Activated CD4-positive, alpha-beta T cell treated with anti-CD3 and anti-CD28 coated beads for 36 hours (primary cell): Measurements from ENCODE around the gene FAM234B. TPM values are rescaled to one million over a fixed set of nuclear protein-coding genes. Genes with fewer than 3 reads are reported as not detected.
"Not testable (repeated sequence)": the region's sequence is repeated elsewhere in the genome, so short reads cannot be mapped to it uniquely, and the experiment has no call there.

Experiments
- ATAC-seq: fragments of 200-7000 bp; cut with Tn5 transposase; one replicate; pipeline ENCODE4 v1.10.0; 2021; ENCODE audit warnings: mild to moderate bottlenecking, moderate library complexity
- CTCF ChIA-PET: fragments of 350-600 bp; sonication (Branson Sonifier 250); formaldehyde crosslinking; loops from one replicate; lab custom pipeline; 2021; ENCODE audit warnings: antibody characterized with exemption; lab: Charles Lee
- POLR2A ChIA-PET: fragments of 350-600 bp; sonication (Branson Sonifier 250); formaldehyde crosslinking; loops from one replicate; lab custom pipeline; 2021; ENCODE audit warnings: antibody characterized with exemption, inconsistent platforms; lab: Charles Lee
- DNase-seq: peaks from one replicate; pipeline ENCODE4 v3.0.0-alpha.2; 2020
- H3K27ac Mint-ChIP-seq: one replicate; pipeline ENCODE4 v1.8.0; 2021; ENCODE audit warnings: mixed read lengths
- H3K27me3 Mint-ChIP-seq: one replicate; pipeline ENCODE4 v1.8.0; 2021; ENCODE audit warnings: mixed read lengths
- H3K36me3 Mint-ChIP-seq: one replicate; pipeline ENCODE4 v1.8.0; 2021; ENCODE audit warnings: low read depth, mixed read lengths
- H3K4me1 Mint-ChIP-seq: one replicate; pipeline ENCODE4 v1.8.0; 2021; ENCODE audit warnings: mixed read lengths
- H3K4me3 Mint-ChIP-seq: one replicate; pipeline ENCODE4 v1.8.0; 2021; ENCODE audit warnings: mild to moderate bottlenecking, moderate library complexity, mixed read lengths
- H3K9me3 Mint-ChIP-seq: one replicate; pipeline ENCODE4 v1.8.0; 2021; ENCODE audit warnings: low read depth, mixed read lengths
- intact Hi-C, 2 experiments: fragments of 100-400 bp; cut with DNase I in 1 of 2; cut with micrococcal nuclease in 1 of 2; formaldehyde crosslinking; loops; one replicate each; pipeline versions ENCODE4 v1.14.2 to v1.15.1; 2022 to 2024; cut with DNase I, micrococcal nuclease
- total RNA-seq, 2 experiments: library from RNA; stranded (reverse); gene quantifications; one replicate each; pipeline ENCODE4 v1.2.3, GENCODE V29; 2021

FAM234B gene
- total RNA-seq, 2 experiments from 2014 or later = 11.1 to 12.2 TPM

DNA sequence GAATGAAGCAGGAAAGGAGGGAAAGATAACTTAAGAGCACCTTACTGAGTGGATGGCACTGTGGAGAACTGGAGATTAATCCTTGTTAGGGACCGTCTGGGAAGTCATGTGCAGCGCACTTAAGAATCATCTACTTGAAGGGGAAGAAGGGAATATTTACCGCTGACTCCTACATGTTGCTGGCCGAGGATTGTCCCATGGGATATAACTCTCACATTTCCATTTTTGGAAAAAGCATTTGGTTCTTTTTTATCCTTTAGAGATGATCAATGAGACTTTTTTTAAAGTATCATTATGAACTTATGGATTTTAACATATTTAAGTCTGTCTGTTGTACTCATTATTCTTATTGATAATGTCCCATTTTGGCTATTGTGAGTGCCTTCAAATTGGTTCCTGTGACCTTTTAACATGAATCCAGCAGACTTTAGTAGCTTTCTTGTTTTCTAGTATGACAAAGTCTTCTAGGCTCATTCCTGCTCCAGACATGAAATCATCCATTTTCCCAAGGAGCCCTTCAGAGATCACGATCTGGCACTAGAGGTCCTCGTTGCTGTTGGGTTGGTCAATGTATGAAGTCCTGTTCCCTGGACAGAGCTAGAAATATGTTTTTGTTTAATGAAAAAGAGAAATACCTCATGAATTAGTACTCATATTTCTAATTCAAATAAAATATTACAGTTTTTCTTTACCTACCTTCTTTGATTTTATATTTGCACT lies 20.2 kb upstream of the FAM234B start:
- no peaks in the 10 kb centered on the region for H3K4me1 Mint-ChIP-seq
- no peak overlapping the region for H3K27ac Mint-ChIP-seq
- H3K27me3 Mint-ChIP-seq = peaks cover 6% of the 10 kb centered on the region
- intact Hi-C loops = no loop called here
- ATAC-seq (no peak), DNase-seq (peak; percentile 8)
- H3K4me3 Mint-ChIP-seq = no peak overlapping the region
- no peaks in the 10 kb centered on the region for H3K36me3 Mint-ChIP-seq
- no peaks in the 10 kb centered on the region for H3K9me3 Mint-ChIP-seq
- POLR2A ChIA-PET = no interaction called here
- CTCF ChIA-PET = interaction anchor here (0.7 to 1.3 kb wide), 3 partner anchors 10 to 196 kb away, joined by 3 to 4 read pairs (median 3); no protein-coding TSS in a partner anchor

DNA sequence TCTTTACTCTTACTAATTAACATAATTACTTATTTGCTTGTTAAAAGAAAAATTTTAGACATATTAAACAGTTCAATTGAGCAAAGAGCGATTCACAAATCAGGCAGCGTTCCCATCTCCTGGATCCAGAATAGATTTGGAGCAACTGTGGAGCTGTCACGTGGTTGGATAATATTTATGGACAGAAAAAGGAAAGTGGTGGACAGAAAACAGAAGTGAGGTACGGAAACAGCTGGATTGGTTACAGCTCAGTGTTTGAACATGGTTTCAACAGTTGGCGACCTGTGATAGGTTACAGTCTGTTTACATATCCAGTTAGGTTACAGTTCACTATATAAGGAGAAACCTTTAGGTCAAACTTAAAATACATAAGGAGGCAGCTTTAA lies 19.7 kb upstream of the FAM234B start:
- H3K4me3 Mint-ChIP-seq = no peak overlapping the region
- H3K4me1 Mint-ChIP-seq = no peaks in the 10 kb centered on the region
- CTCF ChIA-PET = interaction anchor here (0.7 to 1.3 kb wide), 3 partner anchors 9 to 195 kb away, joined by 3 to 4 read pairs (median 3); no protein-coding TSS in a partner anchor
- H3K27me3 Mint-ChIP-seq = peaks cover 4% of the 10 kb centered on the region
- DNase-seq = no peak
- no peak overlapping the region for H3K27ac Mint-ChIP-seq
- intact Hi-C loops = no loop called here
- no peak for ATAC-seq
- POLR2A ChIA-PET = no interaction called here
- no peaks in the 10 kb centered on the region for H3K9me3 Mint-ChIP-seq
- H3K36me3 Mint-ChIP-seq = no peaks in the 10 kb centered on the region

DNA sequence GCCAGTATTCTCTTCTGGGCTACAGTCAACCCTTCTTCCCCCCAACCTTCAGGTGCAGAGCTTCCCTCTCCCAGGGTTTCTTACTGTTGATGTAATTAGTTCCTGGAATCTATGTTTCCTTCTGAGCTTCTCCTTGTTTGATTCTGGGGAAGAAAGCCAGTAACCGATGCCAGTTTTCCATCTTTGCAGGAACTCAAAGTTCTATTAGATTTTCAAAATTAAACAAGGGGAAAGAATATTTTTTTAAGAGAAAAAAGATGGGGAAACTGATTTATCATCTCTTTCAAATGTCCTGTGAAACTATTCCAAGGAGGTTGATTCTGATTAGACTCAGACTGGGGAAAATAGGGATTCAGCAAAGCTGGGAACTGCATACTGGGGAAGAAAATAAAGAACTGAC lies 17.9 kb upstream of the FAM234B start:
- no peaks in the 10 kb centered on the region for H3K4me1 Mint-ChIP-seq
- no peak for DNase-seq
- no peak overlapping the region for H3K4me3 Mint-ChIP-seq
- H3K27ac Mint-ChIP-seq = no peak overlapping the region
- ChIA-PET POLR2A (no interaction called here), CTCF (interaction anchor here (1.0 kb wide), 1 partner anchor 27 kb away, joined by 3 read pairs; no protein-coding TSS in a partner anchor)
- intact Hi-C loops = no loop called here
- no peak for ATAC-seq
- H3K36me3 Mint-ChIP-seq = no peaks in the 10 kb centered on the region
- no peaks in the 10 kb centered on the region for H3K9me3 Mint-ChIP-seq
- peaks cover 4% of the 10 kb centered on the region for H3K27me3 Mint-ChIP-seq

DNA sequence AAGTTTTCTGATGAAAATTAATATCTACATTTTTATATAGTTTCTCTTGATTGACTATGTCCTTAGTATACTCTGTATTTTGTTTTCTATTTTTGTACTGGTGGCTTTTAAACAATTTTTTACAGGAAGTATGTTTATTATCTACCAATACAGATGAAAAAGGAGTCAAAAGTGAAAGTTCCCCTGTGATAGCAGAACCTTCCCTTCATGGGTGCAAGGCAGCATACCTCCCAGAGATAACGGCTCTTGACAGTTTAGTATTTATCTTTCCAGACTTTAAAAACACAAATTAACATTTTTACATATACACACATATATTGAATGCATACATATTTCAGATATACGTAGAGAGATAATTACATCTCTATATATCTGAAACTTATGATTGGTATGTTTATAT lies 17.1 kb upstream of the FAM234B start:
- CTCF ChIA-PET = interaction anchor here (1.0 kb wide), 1 partner anchor 28 kb away, joined by 3 read pairs; no protein-coding TSS in a partner anchor
- no peak for ATAC-seq
- Mint-ChIP-seq H3K27ac (no peak overlapping the region), H3K4me1 (no peaks in the 10 kb centered on the region), H3K9me3 (no peaks in the 10 kb centered on the region), H3K4me3 (no peak overlapping the region), H3K27me3 (peaks cover 4% of the 10 kb centered on the region), H3K36me3 (no peaks in the 10 kb centered on the region)
- DNase-seq = no peak
- POLR2A ChIA-PET = no interaction called here
- intact Hi-C loops = no loop called here

DNA sequence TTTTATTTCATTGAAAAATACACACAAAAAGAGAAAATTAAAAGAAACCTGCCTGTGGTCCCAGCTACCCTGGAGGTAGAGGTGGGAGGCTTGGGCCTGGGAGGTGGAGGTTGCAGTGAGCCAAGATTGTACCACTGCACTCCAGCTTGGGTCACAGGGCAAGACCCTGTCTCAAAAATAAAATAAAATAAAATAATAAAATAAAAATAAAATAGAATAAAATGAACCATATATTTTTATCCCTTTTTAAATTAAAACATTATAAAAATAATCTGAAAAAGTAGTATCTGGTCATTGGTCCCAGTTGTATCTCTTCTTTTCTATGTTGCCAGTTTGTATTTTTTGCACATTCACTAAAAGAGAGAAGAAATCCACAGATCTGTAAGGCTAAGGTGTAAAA lies 16.7 kb upstream of the FAM234B start:
- Mint-ChIP-seq H3K27ac (no peak overlapping the region), H3K27me3 (peaks cover 4% of the 10 kb centered on the region), H3K36me3 (no peaks in the 10 kb centered on the region), H3K4me1 (no peaks in the 10 kb centered on the region), H3K9me3 (no peaks in the 10 kb centered on the region), H3K4me3 (no peak overlapping the region)
- ATAC-seq = no peak
- intact Hi-C loops = no loop called here
- no peak for DNase-seq
- ChIA-PET POLR2A (no interaction called here), CTCF (no interaction called here)

DNA sequence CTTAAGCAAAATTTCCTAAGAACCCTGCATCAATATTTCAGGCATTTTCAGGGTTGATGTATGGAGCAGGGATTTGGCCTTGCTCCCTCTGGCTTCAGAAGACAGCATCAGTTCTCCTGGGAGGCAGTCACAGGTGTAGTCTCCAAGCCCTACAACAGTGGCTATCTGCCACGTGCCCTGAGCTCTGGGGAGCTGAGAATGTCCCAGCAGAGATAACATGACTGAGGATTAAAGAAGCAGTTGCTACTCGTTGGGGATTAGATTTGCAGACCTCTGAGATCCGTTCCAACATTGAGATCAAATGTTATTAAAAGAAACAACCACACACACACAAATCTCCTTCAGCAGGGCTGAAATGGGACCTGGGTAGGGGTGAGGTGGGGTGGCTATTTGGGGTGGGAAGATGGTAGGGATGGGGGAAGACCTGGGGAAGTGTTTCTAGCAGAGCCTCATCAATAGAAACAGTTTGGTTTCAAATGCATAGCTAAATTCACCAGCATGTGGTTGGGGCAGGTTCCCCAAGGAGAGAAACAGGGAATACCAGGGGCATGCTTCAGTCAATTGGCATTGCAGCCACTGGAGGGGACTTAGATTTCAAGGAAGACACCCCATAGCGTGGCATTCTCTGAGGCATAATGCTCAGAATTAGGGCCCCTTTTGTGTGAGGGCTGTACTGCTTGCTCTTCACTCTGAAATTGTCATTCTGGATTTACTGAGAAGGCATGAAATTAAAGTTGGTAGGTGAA lies 15.2 kb upstream of the FAM234B start:
- ChIA-PET CTCF (no interaction called here), POLR2A (no interaction called here)
- H3K4me3 Mint-ChIP-seq = no peak overlapping the region
- H3K36me3 Mint-ChIP-seq = no peaks in the 10 kb centered on the region
- ATAC-seq = no peak
- H3K27me3 Mint-ChIP-seq = peaks cover 4% of the 10 kb centered on the region
- no peak overlapping the region for H3K27ac Mint-ChIP-seq
- intact Hi-C loops = no loop called here
- no peak for DNase-seq
- no peaks in the 10 kb centered on the region for H3K9me3 Mint-ChIP-seq
- no peaks in the 10 kb centered on the region for H3K4me1 Mint-ChIP-seq

DNA sequence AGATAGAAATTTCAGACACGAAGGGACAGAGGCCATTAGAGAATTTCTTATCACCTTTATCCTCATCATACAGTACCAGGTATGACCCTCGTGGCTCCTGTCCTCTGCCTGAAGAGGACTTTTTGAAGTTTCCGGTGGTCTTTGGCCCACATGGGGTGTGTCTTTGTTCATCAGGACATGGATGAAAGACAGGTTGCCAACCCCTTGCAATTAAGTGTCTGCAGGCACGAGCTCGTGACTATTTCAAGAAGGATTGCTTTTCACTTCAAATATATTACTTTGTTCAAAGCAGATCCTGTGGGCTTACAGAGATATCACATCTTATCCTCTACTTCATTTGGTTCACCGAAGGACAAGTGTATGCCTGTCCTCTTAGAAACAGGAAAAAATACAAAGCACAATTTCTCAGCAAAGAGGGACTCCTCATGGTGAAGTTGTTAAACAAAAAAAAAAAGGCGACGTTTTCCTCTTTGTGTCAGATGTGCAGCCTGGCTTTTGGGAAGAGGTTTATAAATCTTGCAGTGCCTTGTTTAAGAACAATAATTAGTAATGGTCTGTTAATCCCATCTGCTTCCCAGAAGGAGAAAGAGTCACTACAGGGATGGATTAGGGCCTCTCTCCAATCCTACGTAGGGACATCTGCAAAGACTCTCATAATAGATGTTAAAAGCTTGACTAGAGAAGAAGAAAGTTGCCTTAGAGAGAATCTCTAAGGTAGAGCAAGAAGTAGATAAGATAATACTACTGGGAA lies 13.5 kb upstream of the FAM234B start:
- H3K9me3 Mint-ChIP-seq = no peaks in the 10 kb centered on the region
- ATAC-seq = no peak
- no peaks in the 10 kb centered on the region for H3K36me3 Mint-ChIP-seq
- no peak for DNase-seq
- intact Hi-C loops = no loop called here
- H3K27me3 Mint-ChIP-seq = no peaks in the 10 kb centered on the region
- no peaks in the 10 kb centered on the region for H3K4me1 Mint-ChIP-seq
- no peak overlapping the region for H3K4me3 Mint-ChIP-seq
- ChIA-PET CTCF (no interaction called here), POLR2A (no interaction called here)
- no peak overlapping the region for H3K27ac Mint-ChIP-seq

DNA sequence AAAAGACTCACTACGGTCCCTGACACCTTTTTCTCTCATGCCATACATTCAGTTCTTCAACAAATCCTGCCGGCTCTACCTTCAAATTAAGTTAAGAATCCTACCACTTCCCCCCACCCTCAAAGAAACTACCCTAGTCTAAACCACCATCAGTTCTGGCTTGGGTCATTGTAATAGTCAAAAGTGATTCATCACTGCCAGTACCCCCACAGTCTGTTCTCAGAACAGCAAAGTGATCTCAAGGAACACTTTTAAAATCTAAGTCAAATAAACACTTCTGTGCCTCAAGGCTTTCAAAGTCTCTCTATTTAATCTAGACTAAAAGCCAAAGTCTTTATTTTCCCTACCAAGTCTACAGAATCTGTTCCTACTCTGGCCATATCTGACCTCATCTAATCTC lies 12.0 kb upstream of the FAM234B start:
- Mint-ChIP-seq H3K9me3 (no peaks in the 10 kb centered on the region), H3K36me3 (no peaks in the 10 kb centered on the region), H3K27me3 (no peaks in the 10 kb centered on the region), H3K4me1 (no peaks in the 10 kb centered on the region), H3K27ac (no peak overlapping the region), H3K4me3 (no peak overlapping the region)
- intact Hi-C loops = no loop called here
- ChIA-PET POLR2A (no interaction called here), CTCF (no interaction called here)
- DNase-seq (no peak), ATAC-seq (no peak)

DNA sequence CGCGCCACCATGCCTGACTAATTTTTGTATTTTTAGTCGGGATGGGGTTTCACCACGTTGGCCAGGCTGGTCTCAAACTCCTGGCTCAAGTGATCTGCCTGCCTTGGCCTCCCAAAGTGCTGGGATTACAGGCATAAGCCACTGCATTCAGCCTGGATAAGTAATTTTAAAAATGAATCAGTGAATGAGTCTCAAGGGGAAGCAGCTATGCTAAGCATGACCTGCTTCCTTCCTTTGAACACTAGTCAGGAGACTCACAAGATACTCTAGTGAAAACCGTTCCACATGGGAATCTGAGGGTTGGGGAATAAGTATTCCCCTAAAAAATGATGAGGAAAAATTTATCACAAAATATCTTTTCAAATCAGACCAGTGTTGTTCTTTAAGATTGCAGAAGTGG lies 10.7 kb upstream of the FAM234B start:
- Mint-ChIP-seq H3K4me1 (no peaks in the 10 kb centered on the region), H3K4me3 (no peak overlapping the region), H3K27ac (no peak overlapping the region), H3K36me3 (no peaks in the 10 kb centered on the region), H3K9me3 (no peaks in the 10 kb centered on the region), H3K27me3 (no peaks in the 10 kb centered on the region)
- POLR2A ChIA-PET = no interaction called here
- ATAC-seq = no peak
- DNase-seq = no peak
- CTCF ChIA-PET = interaction anchor here (0.6 to 1.0 kb wide), 3 partner anchors 9 to 82 kb away, joined by 3 to 4 read pairs (median 3); no protein-coding TSS in a partner anchor
- intact Hi-C loops = no loop called here

DNA sequence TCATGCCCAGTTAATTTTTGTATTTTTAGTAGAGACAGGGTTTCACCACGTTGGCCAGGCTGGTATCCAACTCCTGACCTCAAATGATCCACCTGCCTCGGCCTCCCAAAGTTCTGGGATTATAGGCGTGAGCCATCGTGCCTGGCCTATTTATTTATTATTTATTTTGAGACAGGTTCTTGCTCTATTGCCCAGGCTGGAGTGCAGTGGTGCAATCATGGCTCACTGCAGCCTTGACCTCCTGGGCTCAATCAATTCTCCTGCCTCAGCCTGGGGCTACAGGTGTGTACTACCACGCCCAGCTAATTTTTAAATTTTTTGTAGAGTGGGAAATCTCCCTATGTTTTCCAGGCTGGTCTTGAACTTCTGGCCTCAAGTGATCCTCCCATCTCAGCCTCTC lies 8.8 kb upstream of the FAM234B start:
- H3K27me3 Mint-ChIP-seq, POLR2A ChIA-PET, ATAC-seq, H3K27ac Mint-ChIP-seq, H3K9me3 Mint-ChIP-seq, intact Hi-C loops, H3K36me3 Mint-ChIP-seq, H3K4me3 Mint-ChIP-seq, H3K4me1 Mint-ChIP-seq, DNase-seq: not testable (repeated sequence)
- CTCF ChIA-PET = interaction anchor here (0.7 to 1.8 kb wide), 3 partner anchors 8 to 119 kb away, joined by 4 to 5 read pairs (median 4); partner anchors contain the start of gene FAM234B

DNA sequence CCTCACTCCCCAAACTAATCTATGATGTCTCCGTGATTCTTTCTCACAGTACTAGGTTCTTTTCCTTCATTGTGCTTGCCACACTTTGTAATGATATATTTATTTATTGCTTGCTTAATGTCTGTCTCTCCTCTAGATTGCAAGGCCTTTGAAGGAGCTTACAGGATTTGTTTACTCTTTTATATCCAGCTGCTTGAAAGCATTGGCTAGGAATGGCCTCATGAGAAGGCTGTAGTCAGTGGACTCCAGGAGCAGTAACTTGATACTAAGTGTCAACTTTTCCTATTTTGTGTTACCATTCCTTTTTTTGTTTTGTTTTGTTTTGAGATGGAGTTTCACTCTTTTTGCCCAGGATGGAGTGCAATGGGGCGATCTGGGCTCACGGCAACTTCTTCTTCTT lies 7.3 kb upstream of the FAM234B start:
- ChIA-PET CTCF (no interaction called here), POLR2A (no interaction called here)
- intact Hi-C loops = no loop called here

More for the DNA sequence above, 7.3 kb upstream of the FAM234B start:
- no peak overlapping the region for H3K27ac Mint-ChIP-seq
- H3K36me3 Mint-ChIP-seq = no peaks in the 10 kb centered on the region
- H3K9me3 Mint-ChIP-seq = no peaks in the 10 kb centered on the region
- H3K27me3 Mint-ChIP-seq = no peaks in the 10 kb centered on the region
- no peaks in the 10 kb centered on the region for H3K4me1 Mint-ChIP-seq
- DNase-seq (no peak), ATAC-seq (no peak)
- H3K4me3 Mint-ChIP-seq = no peak overlapping the region
